GM21737 (cell line): ENCODE results near the gene BUD23.
"Not testable (repeated sequence)": the region's sequence is repeated elsewhere in the genome, so short reads cannot be mapped to it uniquely, and the experiment has no call there.

ENCODE experiments used
- ATAC-seq: cut with Tn5 transposase; IDR thresholded peaks from one replicate; pipeline ENCODE4 v1.9.1; 2021; ENCODE audit warnings: mild to moderate bottlenecking, moderate library complexity; ENCODE audit not compliant: unreplicated experiment

BUD23 gene

GRCh38 chr7:73717025-73717807 lies 33.8 kb downstream of the BUD23 start:
- ATAC-seq, result no peak

DNA sequence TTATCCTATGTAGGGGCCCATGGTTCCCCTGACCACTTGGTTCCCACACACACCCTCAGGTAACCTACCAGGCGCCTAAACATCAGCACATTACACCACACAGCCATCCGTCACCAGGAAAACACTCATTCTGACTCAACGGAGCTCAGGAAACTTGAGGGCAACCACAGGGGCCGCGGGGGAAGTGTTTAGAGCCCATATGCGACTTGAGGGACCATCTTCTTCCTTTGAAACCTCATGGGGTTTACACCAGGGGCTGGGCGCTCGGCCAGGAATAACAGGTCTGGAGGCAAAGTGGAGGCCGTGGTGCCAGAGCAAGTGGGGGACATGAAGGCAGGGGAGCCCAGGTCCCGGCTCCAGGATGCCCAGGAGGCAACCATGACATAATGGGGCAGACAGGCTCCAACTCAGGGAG lies 34.6 kb downstream of the BUD23 start:
- no peak for ATAC-seq

DNA sequence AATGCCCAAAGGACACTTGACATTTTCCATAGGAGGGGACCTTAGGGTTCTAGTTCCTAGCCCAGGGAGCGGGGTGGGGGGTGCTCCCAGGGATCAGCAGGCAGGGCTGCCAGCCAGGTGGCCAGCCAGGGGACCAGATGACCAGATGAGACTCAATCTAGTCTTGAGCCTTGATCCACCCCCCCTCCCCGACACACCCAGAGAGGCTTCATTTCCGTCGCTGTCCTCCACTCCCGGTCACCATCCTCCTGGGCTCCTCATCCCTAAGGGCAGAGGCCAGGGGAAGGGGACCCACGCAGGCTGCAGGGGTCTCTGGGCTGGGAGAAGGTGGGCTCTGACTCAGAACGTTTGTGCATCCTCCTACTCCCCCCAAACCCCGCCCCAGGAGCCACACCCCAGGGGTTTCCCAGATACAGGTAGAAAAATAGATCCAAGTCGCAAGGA lies 35.1 kb downstream of the BUD23 start:
- no peak for ATAC-seq

GRCh38 chr7:73718905-73719805 lies 35.8 kb downstream of the BUD23 start, which contains the start of gene STX1A:
Gene STX1A (minus strand): TSS chr7:73719669. CDS start chr7:73719631, 38 bp downstream.
- peak; percentile 79 for ATAC-seq

DNA sequence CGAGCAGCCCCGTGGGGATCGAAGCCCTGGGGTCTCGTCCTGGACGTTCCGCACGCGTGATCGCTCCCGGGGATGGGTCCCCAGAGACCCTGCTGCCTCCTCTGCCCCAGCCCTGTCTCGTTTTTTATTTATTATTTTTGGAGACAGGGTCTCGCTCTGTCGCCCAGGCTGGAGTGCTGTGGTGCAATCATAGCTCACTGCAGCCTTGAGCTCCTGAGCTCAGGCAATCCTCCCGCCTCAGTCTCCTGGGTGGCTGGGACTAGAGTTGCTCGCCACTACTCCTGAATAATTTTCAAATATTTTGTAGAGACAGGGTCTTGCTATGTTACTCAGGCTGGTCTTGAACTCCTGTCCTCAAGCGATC lies 36.4 kb downstream of the BUD23 start:
- no peak for ATAC-seq

DNA sequence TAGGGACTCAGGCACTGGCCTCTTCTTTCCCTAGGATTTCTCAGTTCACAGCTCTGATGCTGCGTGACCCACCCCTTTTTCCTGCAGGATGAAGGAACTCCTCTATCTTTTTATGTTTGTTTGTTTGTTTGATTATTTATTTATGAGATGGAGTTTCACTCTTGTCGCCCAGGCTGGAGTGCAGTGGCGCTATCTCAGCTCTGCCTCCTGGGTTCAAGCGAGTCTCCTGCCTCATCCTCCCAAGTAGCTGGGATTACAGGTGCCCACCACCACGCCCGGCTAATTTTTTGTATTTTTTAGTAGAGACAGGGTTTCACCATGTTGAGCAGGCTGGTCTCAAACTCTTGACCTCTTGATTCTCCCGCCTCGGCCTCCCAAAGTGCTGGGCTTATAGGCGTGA lies 37.0 kb downstream of the BUD23 start:
- ATAC-seq, result not testable (repeated sequence)

GRCh38 chr7:73721377-73721817 lies 38.0 kb downstream of the BUD23 start:
- no peak for ATAC-seq

- not testable (repeated sequence) for ATAC-seq
These were observed 38.8 kb downstream of the BUD23 start for GRCh38 chr7:73722182-73722581.

- ATAC-seq, result no peak
These were observed 39.4 kb downstream of the BUD23 start for GRCh38 chr7:73722785-73723184.

GRCh38 chr7:73723813-73724212 lies 40.4 kb downstream of the BUD23 start:
- ATAC-seq, result no peak

GRCh38 chr7:73726083-73726466 lies 42.7 kb downstream of the BUD23 start:
- ATAC-seq, result no peak

DNA sequence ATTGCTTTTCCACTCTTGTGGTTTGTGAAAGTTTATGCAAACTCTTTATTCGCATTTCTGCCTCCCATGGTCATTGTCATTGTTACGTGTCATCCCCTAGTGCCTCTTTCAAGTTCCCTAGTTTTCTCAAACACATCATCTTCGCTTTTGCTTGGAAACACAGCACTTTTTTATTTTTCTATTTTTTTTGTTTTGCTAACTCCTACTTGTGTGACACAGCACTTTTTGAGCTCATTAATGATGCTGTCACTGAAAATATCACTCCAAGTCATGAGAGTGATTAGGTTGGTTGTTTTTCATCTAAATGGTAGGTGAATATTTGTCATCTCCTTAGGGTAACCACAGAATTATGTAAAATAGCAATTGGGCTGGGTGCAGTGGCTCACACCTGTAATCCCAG lies 44.6 kb downstream of the BUD23 start:
- ATAC-seq, result no peak

DNA sequence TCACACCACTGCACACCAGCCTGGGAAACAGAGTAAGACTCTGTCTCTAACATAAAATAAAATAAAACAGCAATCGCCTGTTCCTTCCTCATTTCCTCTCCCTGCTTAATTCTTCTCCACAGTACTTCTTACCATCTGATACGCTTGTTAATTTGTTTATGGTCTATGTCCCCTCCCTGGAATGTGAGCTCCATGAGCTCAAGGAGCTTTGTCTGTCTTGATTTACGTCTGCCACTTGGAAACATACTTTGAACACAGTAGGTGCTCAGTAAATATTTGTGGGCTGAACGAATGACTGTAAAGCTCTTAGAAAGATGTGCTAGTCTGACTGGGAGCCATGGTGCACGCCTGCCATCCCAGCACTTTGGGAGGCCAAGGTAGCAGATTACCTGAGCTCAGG lies 45.2 kb downstream of the BUD23 start:
- ATAC-seq, result no peak

DNA sequence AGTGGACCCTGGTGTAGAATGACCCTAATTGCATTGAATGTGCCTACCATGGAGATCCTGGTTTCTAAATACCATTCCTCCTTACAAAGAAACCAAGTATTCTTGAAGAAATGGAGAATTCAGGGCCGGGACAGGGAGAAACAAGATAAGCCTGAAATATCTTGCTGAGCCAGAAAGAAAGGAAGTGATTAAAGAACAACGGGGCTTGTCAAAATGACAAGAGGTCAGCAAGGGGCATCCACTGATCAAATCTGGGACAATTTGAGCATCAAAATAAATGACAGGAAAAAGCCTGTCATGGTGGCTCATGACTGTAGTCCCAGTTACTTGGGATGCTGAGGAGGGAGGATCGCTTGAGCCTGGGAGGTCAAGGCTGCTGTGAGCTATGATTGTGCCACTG lies 47.1 kb downstream of the BUD23 start:
- ATAC-seq, result no peak

DNA sequence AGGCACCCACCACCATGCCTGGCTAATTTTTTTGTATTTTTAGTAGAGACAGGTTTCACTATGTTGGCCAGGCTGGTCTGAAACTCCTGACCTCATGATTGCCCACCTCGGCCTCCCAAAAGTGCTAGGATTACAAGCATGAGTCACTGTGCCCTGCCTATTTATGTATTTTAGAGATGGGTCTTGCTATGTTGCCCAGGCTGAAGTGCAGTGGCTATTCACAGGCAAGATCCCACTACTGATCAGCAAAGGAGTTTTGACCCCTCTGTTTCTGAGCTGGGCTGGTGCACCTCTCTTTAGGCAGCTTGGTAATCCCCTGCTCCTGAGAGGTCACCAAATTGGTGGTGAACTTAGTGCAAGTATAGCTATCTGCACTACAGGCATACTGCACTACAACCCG lies 49.0 kb downstream of the BUD23 start:
- no peak for ATAC-seq

DNA sequence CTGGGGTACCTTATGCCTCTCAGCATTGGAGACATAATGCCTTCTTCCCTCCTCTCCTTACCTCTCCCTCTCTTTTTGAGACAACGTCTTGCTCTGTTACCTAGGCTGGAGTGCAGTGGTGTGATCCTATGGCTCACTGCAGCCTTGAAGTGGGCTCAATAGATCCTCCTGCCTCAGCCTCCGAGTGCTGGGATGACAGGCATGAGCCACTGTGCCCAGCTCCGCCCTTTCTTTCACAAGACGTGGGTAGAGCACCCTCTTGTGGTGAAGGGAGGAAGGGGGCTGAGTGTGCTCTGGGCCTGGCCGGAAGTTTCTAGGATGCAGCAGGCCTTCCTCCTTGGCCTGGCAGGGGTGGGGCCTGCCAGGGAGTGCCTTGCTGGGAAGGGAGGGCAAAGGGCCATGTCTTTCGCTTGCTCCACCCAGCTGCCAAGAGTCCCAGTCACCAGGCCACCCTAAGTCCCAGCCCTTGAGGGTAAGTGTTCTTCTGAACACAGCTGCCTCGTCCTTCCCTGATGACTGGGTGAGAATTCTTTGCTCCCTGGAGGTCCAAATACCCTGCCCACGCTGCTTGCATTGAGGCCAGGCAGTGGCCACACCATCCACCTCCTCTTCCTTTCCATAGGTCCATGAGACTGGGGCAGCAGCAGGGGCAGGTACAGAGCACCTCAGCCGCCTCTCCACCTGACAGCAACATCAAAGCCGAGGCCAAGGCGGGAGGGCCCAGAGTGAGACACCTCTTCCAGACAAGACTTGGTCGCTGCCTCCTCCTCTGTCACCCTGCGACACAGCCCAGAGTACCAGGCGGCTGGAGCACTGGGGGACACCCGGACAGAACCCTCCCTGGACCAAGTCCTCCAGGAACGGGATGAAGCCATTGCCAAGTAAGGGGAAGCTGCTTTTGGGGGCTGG lies 51.5 kb downstream of the BUD23 start:
- peak; percentile 38 for ATAC-seq

GRCh38 chr7:73735528-73735905 lies 52.1 kb downstream of the BUD23 start:
- ATAC-seq, result no peak

DNA sequence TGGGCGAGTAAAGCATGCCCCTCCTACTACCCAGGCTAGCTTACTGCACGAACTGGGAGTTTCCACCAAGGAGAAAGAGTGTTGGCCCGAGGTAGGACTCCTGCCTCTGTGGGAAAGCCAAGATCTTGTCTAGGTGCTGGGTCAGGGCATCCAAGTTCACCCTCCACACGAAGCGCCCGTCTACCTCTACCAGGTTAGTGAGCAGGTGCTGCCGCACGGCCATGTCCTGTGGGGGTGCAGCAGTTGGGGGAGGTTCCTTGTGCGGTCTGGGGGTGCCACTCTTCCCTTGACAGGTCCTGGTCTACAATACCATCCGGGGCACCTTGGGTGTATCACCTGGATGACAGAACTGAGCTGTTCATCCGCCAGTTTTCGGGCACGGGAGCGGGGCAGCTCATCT lies 53.5 kb downstream of the BUD23 start:
- ATAC-seq, result no peak

GRCh38 chr7:73737491-73738219 lies 54.3 kb downstream of the BUD23 start:
- no peak for ATAC-seq

DNA sequence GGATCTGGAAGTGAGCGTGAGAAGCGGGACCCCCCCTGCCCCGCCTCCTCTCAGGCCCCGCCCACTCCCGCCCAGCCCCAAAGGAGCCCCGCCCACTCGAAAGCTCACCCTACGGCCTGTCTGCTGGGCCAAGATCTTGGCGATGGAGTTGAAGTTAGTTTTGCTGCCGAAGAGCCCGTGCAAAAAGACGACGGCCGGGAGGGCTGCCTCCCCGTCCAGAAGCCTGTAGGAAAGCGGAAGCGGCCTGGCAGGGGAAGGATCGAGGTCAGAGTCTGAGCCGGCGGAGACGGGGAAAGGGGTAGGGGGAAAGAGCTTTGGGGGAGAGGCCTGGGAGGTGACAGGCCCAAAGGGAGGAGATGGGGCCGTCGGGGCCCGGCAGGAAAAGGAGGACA lies 54.8 kb downstream of the BUD23 start:
- ATAC-seq, result no peak
